Bronchial epithelial cell (primary cell): ENCODE data around the gene CAMSAP1. TPM values are rescaled to one million over a fixed set of nuclear protein-coding genes. Genes with fewer than 3 reads are reported as not detected.
"Not testable (repeated sequence)": the region's sequence is repeated elsewhere in the genome, so short reads cannot be mapped to it uniquely, and the experiment has no call there.

Experiments
- DNase-seq: peaks from one replicate; pipeline ENCODE4 v3.0.0-alpha.2; 2010; ENCODE audit warnings: low read depth
- FAIRE-seq: peaks from 2 replicates; lab custom pipeline; 2011; peaks lifted over from hg19 to GRCh38; lab: Jason Lieb, UNC
- H3K27me3 ChIP-seq: 2 replicates; pipeline ENCODE4 v1.5.1; 2011; ENCODE audit warnings: low read length; ENCODE audit not compliant: control insufficient read depth, insufficient read depth
- H3K36me3 ChIP-seq: 2 replicates; pipeline ENCODE4 v1.5.1; 2011; ENCODE audit warnings: low read length; ENCODE audit not compliant: control insufficient read depth, insufficient read depth
- H3K4me3 ChIP-seq: 2 replicates; pipeline ENCODE4 v1.5.1; 2011; ENCODE audit warnings: mild to moderate bottlenecking, low read depth, low read length, control low read depth
- CTCF ChIP-seq: IDR thresholded peaks from 2 replicates; pipeline ENCODE4 v1.5.1; 2011; ENCODE audit warnings: mild to moderate bottlenecking, moderate library complexity, low read length, control low read depth, inconsistent platforms; ENCODE audit not compliant: insufficient read depth, severe bottlenecking
- total RNA-seq: library from RNA; depleted of rRNA; stranded (reverse); fragments of >200 nt; gene quantifications from 2 replicates; pipeline ENCODE4 v1.2.1, GENCODE V29; 2014

Gene CAMSAP1
- total RNA-seq, 1 donor from 2014 or later = 23.2 TPM

- H3K36me3 ChIP-seq = peaks cover 2% of the 10 kb centered on the region
- DNase-seq (no peak), FAIRE-seq (no peak)
- TF ChIP-seq CTCF = no peak
- H3K4me3 ChIP-seq = no peak overlapping the region
- H3K27me3 ChIP-seq = no peaks in the 10 kb centered on the region
These were observed 12.1 kb upstream of the CAMSAP1 start for GRCh38 chr9:135919318-135919890.

- FAIRE-seq, H3K27me3 ChIP-seq, DNase-seq, H3K36me3 ChIP-seq, H3K4me3 ChIP-seq: not testable (repeated sequence)
These were observed 8.9 kb upstream of the CAMSAP1 start for GRCh38 chr9:135916227-135916626.

- no peak for TF ChIP-seq CTCF
- H3K27me3 ChIP-seq = no peaks in the 10 kb centered on the region
- no peak for FAIRE-seq
These were observed 7.6 kb upstream of the CAMSAP1 start for GRCh38 chr9:135914921-135915320.

GRCh38 chr9:135911233-135911632 lies 3.9 kb upstream of the CAMSAP1 start:
- DNase-seq, H3K27me3 ChIP-seq, H3K4me3 ChIP-seq, H3K36me3 ChIP-seq, FAIRE-seq: not testable (repeated sequence)

More at GRCh38 chr9:135914921-135915320, 7.6 kb upstream of the CAMSAP1 start:
- DNase-seq = no peak
- H3K4me3 ChIP-seq = no peak overlapping the region
- H3K36me3 ChIP-seq = peaks cover 8% of the 10 kb centered on the region

GRCh38 chr9:135910757-135911156 lies 3.4 kb upstream of the CAMSAP1 start:
- peaks cover 8% of the 10 kb centered on the region for H3K36me3 ChIP-seq
- H3K4me3 ChIP-seq = no peak overlapping the region
- H3K27me3 ChIP-seq = no peaks in the 10 kb centered on the region
- DNase-seq (no peak), FAIRE-seq (no peak)
- TF ChIP-seq CTCF = no peak

- no peak for FAIRE-seq
- no peak for TF ChIP-seq CTCF
- H3K4me3 ChIP-seq = no peak overlapping the region
- peaks cover 8% of the 10 kb centered on the region for H3K36me3 ChIP-seq
- no peak for DNase-seq
- no peaks in the 10 kb centered on the region for H3K27me3 ChIP-seq
These were observed 2.9 kb upstream of the CAMSAP1 start for GRCh38 chr9:135910216-135910615.

- no peaks in the 10 kb centered on the region for H3K27me3 ChIP-seq
- no peak for TF ChIP-seq CTCF
- peaks cover 5% of the 10 kb centered on the region for H3K36me3 ChIP-seq
- FAIRE-seq = no peak
- no peak for DNase-seq
- no peak overlapping the region for H3K4me3 ChIP-seq
These were observed 2.0 kb upstream of the CAMSAP1 start for GRCh38 chr9:135909371-135909770.
